Mesenteric fat pad (tissue), 1 donor: ENCODE data around the gene DNAAF6. TPM values are rescaled to one million over a fixed set of nuclear protein-coding genes. Genes with fewer than 3 reads are reported as not detected.

Experiments
- DNase-seq: peaks from one replicate; pipeline ENCODE4 v3.0.0-alpha.2; 2020; ENCODE audit warnings: low spot score
- total RNA-seq: library from RNA; stranded (reverse); fragmentation: NEBNext Ultra II Directional; extraction: Animal tissue kit (Norgen Biotek cat#: 25700); gene quantifications from one replicate; pipeline ENCODE4 v1.2.1, GENCODE V29; 2021
- donor health status: DM: yes; HTN: yes; CAD: no.

DNAAF6 gene
- total RNA-seq, 1 donor from 2014 or later = not detected

DNA sequence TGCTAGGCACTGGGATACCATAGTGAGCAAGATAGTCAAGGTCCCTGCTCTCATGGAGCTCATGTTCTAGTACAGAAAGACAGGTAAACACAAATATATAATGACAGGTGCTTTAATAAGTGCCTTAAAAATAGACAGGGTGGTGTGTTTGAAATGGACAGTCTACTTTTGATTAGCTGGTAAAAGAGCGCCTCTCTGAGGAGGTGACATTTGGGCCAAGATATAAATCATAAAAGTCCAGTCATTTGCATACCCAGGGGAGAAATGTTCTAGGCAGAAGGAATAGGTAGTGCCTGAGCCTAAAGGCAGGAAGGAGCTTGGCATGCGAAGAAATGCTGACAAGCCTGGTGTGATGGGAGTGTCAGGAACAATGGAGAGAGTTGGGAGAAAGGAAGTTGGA lies 83.6 kb downstream of the DNAAF6 start:
- no peak for DNase-seq

DNA sequence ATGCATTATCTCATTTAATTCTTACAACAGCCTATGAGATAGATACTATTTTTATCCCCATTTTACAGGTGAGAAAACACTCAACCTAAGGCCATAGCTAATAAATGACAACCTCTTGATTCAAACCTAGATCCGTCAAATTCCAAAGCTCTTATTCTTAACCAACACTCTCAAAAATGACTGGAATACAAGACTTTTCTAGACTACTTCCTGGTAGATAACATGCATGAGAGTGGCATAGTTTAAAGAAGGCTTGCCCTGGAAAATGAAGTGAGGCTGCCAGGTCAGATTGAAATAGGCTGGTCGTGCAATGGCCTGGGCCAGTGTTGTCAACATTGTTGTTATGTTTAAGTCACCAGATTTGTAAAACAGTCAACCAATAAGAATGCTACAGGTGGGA lies 86.6 kb downstream of the DNAAF6 start:
- no peak for DNase-seq

Other genes with a start within 250 kb of the DNAAF6 start
- gene MORC4, start 206.4 kb upstream of the DNAAF6 start, total RNA-seq = 22.6 TPM
- 10.9 TPM for gene RBM41, start 87.8 kb upstream of the DNAAF6 start, total RNA-seq
- not detected for gene NUP62CL, start 178 bp upstream of the DNAAF6 start, total RNA-seq
- 0.13 TPM for gene FRMPD3, start 243.0 kb downstream of the DNAAF6 start, total RNA-seq